HCT116 (cell line): ENCODE data around the gene UBA7. TPM values are rescaled to one million over a fixed set of nuclear protein-coding genes. Genes with fewer than 3 reads are reported as not detected.

Source experiments
- ATAC-seq: fragments of 200-7000 bp; cut with Tn5 transposase; 2 replicates; pipeline ENCODE4 v1.9.1; 2020; ENCODE audit warnings: mild to moderate bottlenecking, moderate library complexity
- BruUV-seq: library from RNA; stranded (reverse); fragments of 400-500 nt; replicated peaks from 2 replicates; lab custom pipeline; 2021; lab: Mats Ljungman, UMichigan
- CTCF ChIA-PET: fragments of 300-600 bp; sonication (Branson Sonifier 250); formaldehyde crosslinking; loops from one replicate; lab custom pipeline; 2021; ENCODE audit warnings: antibody characterized with exemption; lab: Charles Lee
- POLR2A ChIA-PET: fragments of 300-600, 350-600 bp; sonication (Branson Sonifier 250); formaldehyde crosslinking; loops from one replicate; lab custom pipeline; 2021; ENCODE audit warnings: antibody characterized with exemption; lab: Charles Lee
- RAD21 ChIA-PET, 2 experiments: fragments of 300-600 bp; sonication (Branson Sonifier 250); formaldehyde crosslinking; loops; one replicate each; lab custom pipeline; 2023; ENCODE audit warnings: low total read pairs in 2 of 2; ENCODE audit not compliant: uncharacterized antibody in 2 of 2, unreplicated experiment in 2 of 2, low non-redundant PET in 1 of 2; lab: Charles Lee
- DNase-seq: peaks from one replicate; pipeline ENCODE4 v3.0.0-alpha.2; 2010; ENCODE audit warnings: low read depth, low spot score
- H2AFZ ChIP-seq: fragments of 200-600 bp; shearing (Covaris generic), sonication (generic); 2 replicates; pipeline ENCODE4 v1.6.1; 2017; ENCODE audit warnings: low read depth, mixed run types, mixed read lengths, antibody characterized with exemption, low read length; ENCODE audit not compliant: poor library complexity, severe bottlenecking
- H3K27ac ChIP-seq: 2 replicates; pipeline ENCODE4 v1.5.1; 2012; ENCODE audit warnings: low read depth, low read length
- H3K27me3 ChIP-seq: fragments of 200-600 bp; sonication (generic); 2 replicates; pipeline ENCODE4 v1.6.1; 2016; ENCODE audit warnings: mixed run types, low read length, mixed read lengths; ENCODE audit not compliant: insufficient read depth
- H3K36me3 ChIP-seq, 2 experiments: fragments of 200-500 bp in 1 of 2; fragments of 200-600 bp in 1 of 2; sonication (Bioruptor generic) in 1 of 2; sonication (generic) in 1 of 2; 2 replicates each; pipeline versions ENCODE4 v1.5.1 to v1.6.1; 2014 to 2016; ENCODE audit warnings: low read length in 2 of 2, inconsistent platforms in 1 of 2, mixed read lengths in 1 of 2, mixed run types in 1 of 2; ENCODE audit not compliant: insufficient read depth in 2 of 2, control insufficient read depth in 1 of 2
- H3K4me1 ChIP-seq, 2 experiments: fragments of 200-600 bp in 1 of 2; sonication (generic) in 1 of 2; 2 replicates each; pipeline versions ENCODE4 v1.5.1 to v1.6.1; 2012 to 2017; ENCODE audit warnings: low read length in 2 of 2, inconsistent platforms in 1 of 2, mild to moderate bottlenecking in 1 of 2, mixed read lengths in 1 of 2, mixed run types in 1 of 2, moderate library complexity in 1 of 2; ENCODE audit not compliant: insufficient read depth in 2 of 2, control insufficient read depth in 1 of 2
- H3K4me2 ChIP-seq: fragments of 200-600 bp; sonication (generic); 2 replicates; pipeline ENCODE4 v1.6.1; 2017; ENCODE audit warnings: mixed run types, low read length, mixed read lengths
- H3K4me3 ChIP-seq, 2 experiments: fragments of 200-600 bp in 1 of 2; sonication (generic) in 1 of 2; replicated peaks in 1 of 2; 2 replicates each; pipeline ENCODE4 v1.5.1; 2011 to 2016; ENCODE audit warnings: low read length in 2 of 2, control low read depth in 1 of 2, low read depth in 1 of 2, mild to moderate bottlenecking in 1 of 2, mixed read lengths in 1 of 2, mixed run types in 1 of 2
- H3K79me2 ChIP-seq: fragments of 200-600 bp; sonication (generic); 2 replicates; pipeline ENCODE4 v1.6.1; 2017; ENCODE audit warnings: mild to moderate bottlenecking, mixed run types, low read length, moderate library complexity, mixed read lengths; ENCODE audit not compliant: insufficient read depth
- H3K9ac ChIP-seq: fragments of 200-600 bp; sonication (generic); 2 replicates; pipeline ENCODE4 v1.6.1; 2016; ENCODE audit warnings: low read length, mixed read lengths
- H3K9me2 ChIP-seq: fragments of 200-600 bp; sonication (generic), shearing (Covaris generic); 2 replicates; pipeline ENCODE4 v1.6.1; 2017; ENCODE audit warnings: mixed run types, mild to moderate bottlenecking, moderate library complexity; ENCODE audit not compliant: insufficient read depth
- H3K9me3 ChIP-seq, 2 experiments: fragments of 200-500 bp in 1 of 2; fragments of 200-600 bp in 1 of 2; sonication (Bioruptor generic) in 1 of 2; sonication (generic) in 1 of 2; 2 replicates each; pipeline ENCODE4 v1.6.1; 2014 to 2017; ENCODE audit warnings: low read length in 2 of 2, mixed read lengths in 2 of 2, inconsistent platforms in 1 of 2, low read depth in 1 of 2, mild to moderate bottlenecking in 1 of 2, mixed run types in 1 of 2, moderate library complexity in 1 of 2; ENCODE audit not compliant: control insufficient read depth in 1 of 2, insufficient read depth in 1 of 2
- H4K20me1 ChIP-seq: fragments of 200-600 bp; sonication (generic), shearing (Covaris generic); 2 replicates; pipeline ENCODE4 v1.6.1; 2017; ENCODE audit warnings: mixed run types, mild to moderate bottlenecking, moderate library complexity; ENCODE audit not compliant: insufficient read depth
- CBX3 ChIP-seq: IDR thresholded peaks from 2 replicates; pipeline ENCODE4 v1.6.1; 2012; ENCODE audit warnings: low read depth
- EGR1 ChIP-seq: IDR thresholded peaks from 2 replicates; pipeline ENCODE4 v1.6.1; 2012; ENCODE audit warnings: low read depth
- ELF1 ChIP-seq: IDR thresholded peaks from 2 replicates; pipeline ENCODE4 v1.6.1; 2012; ENCODE audit warnings: low read depth, borderline replicate concordance
- EZH2 ChIP-seq: fragments of 200-600 bp; sonication (generic); IDR thresholded peaks from 2 replicates; pipeline ENCODE4 v1.6.1; 2017; ENCODE audit warnings: antibody characterized with exemption, mixed run types
- EZH2phosphoT487 ChIP-seq: fragments of 200-600 bp; IDR thresholded peaks from 2 replicates; pipeline ENCODE4 v1.6.1; 2018; ENCODE audit warnings: antibody characterized with exemption, borderline replicate concordance
- FOSL1 ChIP-seq: IDR thresholded peaks from 2 replicates; pipeline ENCODE4 v1.6.1; 2012; ENCODE audit warnings: low read depth
- JUND ChIP-seq: IDR thresholded peaks from 2 replicates; pipeline ENCODE4 v1.6.1; 2012
- POLR2A ChIP-seq: IDR thresholded peaks from 2 replicates; pipeline ENCODE4 v1.7.0; 2011; ENCODE audit warnings: borderline replicate concordance; ENCODE audit not compliant: insufficient read depth, insufficient read length; ENCODE audit errors: extremely low read depth
- POLR2AphosphoS5 ChIP-seq: IDR thresholded peaks from 2 replicates; pipeline ENCODE4 v1.6.1; 2011; ENCODE audit warnings: mild to moderate bottlenecking, low read depth, low read length, moderate library complexity
- RAD21 ChIP-seq: IDR thresholded peaks from 2 replicates; pipeline ENCODE4 v1.6.1; 2012; ENCODE audit warnings: low read depth, mild to moderate bottlenecking
- SRF ChIP-seq: IDR thresholded peaks from 2 replicates; pipeline ENCODE4 v1.6.1; 2012; ENCODE audit warnings: low read depth
- TCF7L2 ChIP-seq: IDR thresholded peaks from 2 replicates; pipeline ENCODE4 v1.7.0; 2011; ENCODE audit warnings: borderline replicate concordance, inconsistent platforms; ENCODE audit not compliant: insufficient read depth, insufficient read length; ENCODE audit errors: extremely low read depth
- ZFX ChIP-seq: fragments of 450-650 bp; IDR thresholded peaks from 2 replicates; pipeline ENCODE4 v1.6.1; 2017
- ZNF274 ChIP-seq: fragments of 200-500 bp; sonication (Bioruptor generic); IDR thresholded peaks from 2 replicates; pipeline ENCODE4 v1.6.1; 2014; ENCODE audit warnings: mild to moderate bottlenecking, low read depth, low read length, inconsistent platforms
- intact Hi-C: fragments of 100-400 bp; cut with micrococcal nuclease; formaldehyde crosslinking; loops from 2 replicates; pipeline ENCODE4 v1.10.0; 2022
- total RNA-seq: library from RNA; stranded (reverse); gene quantifications from one replicate; pipeline ENCODE4 v1.2.1, GENCODE V29; 2021; ENCODE audit not compliant: unreplicated experiment
- TF ChIP-seq, protein P1 (sequence below): IDR thresholded peaks from 2 replicates; pipeline ENCODE4 v1.6.1; 2012
- TF ChIP-seq, protein P2 (sequence below), 3 experiments: fragments of 200-600 bp in 1 of 3; sonication (generic) in 1 of 3; IDR thresholded peaks in 2 of 3; conservative IDR thresholded peaks in 1 of 3; 2 replicates each; pipeline ENCODE4 v1.5.1; 2012 to 2017; ENCODE audit warnings: low read depth in 2 of 3, low read length in 2 of 3, antibody characterized with exemption in 1 of 3, borderline replicate concordance in 1 of 3, control low read depth in 1 of 3, mild to moderate bottlenecking in 1 of 3, mixed read lengths in 1 of 3, mixed run types in 1 of 3, moderate library complexity in 1 of 3; ENCODE audit not compliant: insufficient read depth in 1 of 3
- TF ChIP-seq, protein P3 (sequence below): IDR thresholded peaks from 2 replicates; pipeline ENCODE4 v1.6.1; 2011; ENCODE audit warnings: mild to moderate bottlenecking, low read length, moderate library complexity; ENCODE audit not compliant: insufficient replicate concordance; ENCODE audit errors: extremely low read depth

UBA7 gene
- total RNA-seq, 1 experiment from 2014 or later = 2.6 TPM

DNA sequence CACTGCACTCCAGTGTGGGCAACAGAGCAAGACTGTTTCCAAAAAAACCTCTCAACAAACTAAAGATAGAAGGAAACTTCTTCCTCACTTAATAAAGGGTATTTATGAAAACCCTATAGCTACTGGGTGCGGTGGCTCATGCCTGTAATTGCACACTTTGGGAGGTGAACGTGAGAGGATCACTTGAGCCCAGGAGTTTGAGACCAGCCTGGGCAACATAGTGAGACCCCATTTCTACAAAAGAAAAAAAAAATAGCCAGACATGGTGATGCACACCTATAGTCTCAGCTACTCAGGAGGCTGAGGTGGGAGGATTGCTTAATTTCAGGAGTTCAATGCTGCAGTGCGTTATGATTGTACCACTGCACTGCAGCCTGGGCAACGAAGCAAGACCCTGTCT is 49.8 kb downstream of the UBA7 start:
- ATAC-seq = no peak
- no peaks in the 10 kb centered on the region for H3K9me3 ChIP-seq
- intact Hi-C loops = no loop called here
- no peak overlapping the region for H3K4me3 ChIP-seq
- POLR2A ChIA-PET = interaction anchor here (0.6 kb wide), 1 partner anchor 18 kb away, joined by 3 read pairs; no protein-coding TSS in a partner anchor
- H3K4me2 ChIP-seq = no peak overlapping the region
- H3K79me2 ChIP-seq = peaks cover 73% of the 10 kb centered on the region
- H3K9me2 ChIP-seq = no peaks in the 10 kb centered on the region
- H2AFZ ChIP-seq = no peak overlapping the region
- no peak for DNase-seq
- no peaks in the 10 kb centered on the region for H3K4me1 ChIP-seq
- H4K20me1 ChIP-seq = peaks cover 3% of the 10 kb centered on the region
- no TSS peak for BruUV-seq
- CTCF ChIA-PET = no interaction called here
- no peak overlapping the region for H3K9ac ChIP-seq
- H3K27ac ChIP-seq = no peak overlapping the region
- TF ChIP-seq EGR1 = no peak
- no peak for TF ChIP-seq POLR2AphosphoS5
- TF ChIP-seq ELF1 = no peak
- no peak for TF ChIP-seq EZH2
- no peak for TF ChIP-seq ZFX
- TF ChIP-seq POLR2A = no peak
- TF ChIP-seq, protein P1, sequence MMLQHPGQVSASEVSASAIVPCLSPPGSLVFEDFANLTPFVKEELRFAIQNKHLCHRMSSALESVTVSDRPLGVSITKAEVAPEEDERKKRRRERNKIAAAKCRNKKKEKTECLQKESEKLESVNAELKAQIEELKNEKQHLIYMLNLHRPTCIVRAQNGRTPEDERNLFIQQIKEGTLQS = no peak
- no peak for TF ChIP-seq ZNF274
- TF ChIP-seq FOSL1 = no peak
- TF ChIP-seq JUND = no peak
- no peak for TF ChIP-seq RAD21
- no peak for TF ChIP-seq CBX3
- TF ChIP-seq, protein P2, sequence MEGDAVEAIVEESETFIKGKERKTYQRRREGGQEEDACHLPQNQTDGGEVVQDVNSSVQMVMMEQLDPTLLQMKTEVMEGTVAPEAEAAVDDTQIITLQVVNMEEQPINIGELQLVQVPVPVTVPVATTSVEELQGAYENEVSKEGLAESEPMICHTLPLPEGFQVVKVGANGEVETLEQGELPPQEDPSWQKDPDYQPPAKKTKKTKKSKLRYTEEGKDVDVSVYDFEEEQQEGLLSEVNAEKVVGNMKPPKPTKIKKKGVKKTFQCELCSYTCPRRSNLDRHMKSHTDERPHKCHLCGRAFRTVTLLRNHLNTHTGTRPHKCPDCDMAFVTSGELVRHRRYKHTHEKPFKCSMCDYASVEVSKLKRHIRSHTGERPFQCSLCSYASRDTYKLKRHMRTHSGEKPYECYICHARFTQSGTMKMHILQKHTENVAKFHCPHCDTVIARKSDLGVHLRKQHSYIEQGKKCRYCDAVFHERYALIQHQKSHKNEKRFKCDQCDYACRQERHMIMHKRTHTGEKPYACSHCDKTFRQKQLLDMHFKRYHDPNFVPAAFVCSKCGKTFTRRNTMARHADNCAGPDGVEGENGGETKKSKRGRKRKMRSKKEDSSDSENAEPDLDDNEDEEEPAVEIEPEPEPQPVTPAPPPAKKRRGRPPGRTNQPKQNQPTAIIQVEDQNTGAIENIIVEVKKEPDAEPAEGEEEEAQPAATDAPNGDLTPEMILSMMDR (IDR thresholded peaks at IDR 0.05 in 2 of 3, conservative IDR thresholded peaks at IDR 0.05 in 1 of 3; ENCODE audit: borderline replicate concordance in 1 of 3, insufficient read depth in 1 of 3, low read depth in 2 of 3, low read length in 2 of 3) = no peak
- no peak for TF ChIP-seq EZH2phosphoT487
- TF ChIP-seq TCF7L2 = no peak
- no peak for TF ChIP-seq SRF
- TF ChIP-seq, protein P3, sequence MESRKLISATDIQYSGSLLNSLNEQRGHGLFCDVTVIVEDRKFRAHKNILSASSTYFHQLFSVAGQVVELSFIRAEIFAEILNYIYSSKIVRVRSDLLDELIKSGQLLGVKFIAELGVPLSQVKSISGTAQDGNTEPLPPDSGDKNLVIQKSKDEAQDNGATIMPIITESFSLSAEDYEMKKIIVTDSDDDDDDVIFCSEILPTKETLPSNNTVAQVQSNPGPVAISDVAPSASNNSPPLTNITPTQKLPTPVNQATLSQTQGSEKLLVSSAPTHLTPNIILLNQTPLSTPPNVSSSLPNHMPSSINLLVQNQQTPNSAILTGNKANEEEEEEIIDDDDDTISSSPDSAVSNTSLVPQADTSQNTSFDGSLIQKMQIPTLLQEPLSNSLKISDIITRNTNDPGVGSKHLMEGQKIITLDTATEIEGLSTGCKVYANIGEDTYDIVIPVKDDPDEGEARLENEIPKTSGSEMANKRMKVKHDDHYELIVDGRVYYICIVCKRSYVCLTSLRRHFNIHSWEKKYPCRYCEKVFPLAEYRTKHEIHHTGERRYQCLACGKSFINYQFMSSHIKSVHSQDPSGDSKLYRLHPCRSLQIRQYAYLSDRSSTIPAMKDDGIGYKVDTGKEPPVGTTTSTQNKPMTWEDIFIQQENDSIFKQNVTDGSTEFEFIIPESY = no peak
- RAD21 ChIA-PET = no interaction called here
- no peaks in the 10 kb centered on the region for H3K27me3 ChIP-seq
- no peaks in the 10 kb centered on the region for H3K36me3 ChIP-seq
